ENCODE results near the gene ARHGAP45.
"Not testable (repeated sequence)": the region's sequence is repeated elsewhere in the genome, so short reads cannot be mapped to it uniquely, and the experiment has no call there.

ARHGAP45 gene

GRCh38 chr19:1066748-1067340, at the start of gene ARHGAP45:
ARHGAP45 (plus strand) TSS chr19:1067167; CDS start chr19:1067406, 239 bp downstream.
- peaks cover 0 to under 1% (median 0%) of the 10 kb centered on the region in 5 donors for H3K36me3 ChIP-seq (ENCODE audit: control insufficient read depth in 5 of 5, insufficient read depth in 5 of 5, low read length in 5 of 5)
- peaks cover 0 to 60% (median 45%) of the 10 kb centered on the region in 5 donors for H3K4me1 ChIP-seq (ENCODE audit: control insufficient read depth in 5 of 5, insufficient read depth in 5 of 5, low read length in 5 of 5)
- peak within 1 kb of the TSS in 4 of 5 donors; percentile 11 to 67 (median 48) for H3K4me3 ChIP-seq (ENCODE audit: low read depth in 1 of 5, low read length in 5 of 5)
- peaks cover 0 to 49% (median 6%) of the 10 kb centered on the region in 5 donors for H3K27me3 ChIP-seq (ENCODE audit: control insufficient read depth in 5 of 5, insufficient read depth in 4 of 5, low read length in 5 of 5)
- no peak within 1 kb of the TSS for H3K27ac ChIP-seq (ENCODE audit: low read depth, low read length)
- H3K9me3 ChIP-seq (ENCODE audit: control insufficient read depth in 5 of 5, low read length in 5 of 5) = no peaks in the 10 kb centered on the region
- H3K9ac ChIP-seq (ENCODE audit: low read length in 5 of 5) = peak within 1 kb of the TSS in 4 of 5 donors; percentile 35 to 62 (median 52)

DNA sequence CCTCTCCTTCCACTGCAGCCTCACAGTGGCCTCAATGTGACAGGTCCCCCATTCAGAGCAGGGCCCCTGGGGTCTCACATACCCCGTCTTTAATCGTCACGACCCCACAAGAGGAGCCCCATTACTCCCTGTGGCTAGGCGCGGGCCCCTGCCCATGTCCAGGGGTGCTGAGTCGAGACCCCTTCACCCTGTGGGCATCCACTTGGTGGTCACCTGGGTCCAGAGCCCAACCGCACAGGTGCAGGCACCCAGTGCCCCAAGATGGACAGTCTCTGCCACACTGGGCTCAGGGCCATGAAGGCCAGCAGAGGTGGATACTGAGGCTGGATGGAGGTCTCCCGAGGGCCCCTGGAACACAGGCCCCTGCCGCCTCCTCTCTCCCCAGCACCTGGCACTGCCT, 49.1 kb upstream of the ARHGAP45 start:
- Histone ChIP-seq H3K27me3 (ENCODE audit: control insufficient read depth in 5 of 5, insufficient read depth in 4 of 5, low read length in 5 of 5) (no peaks in the 10 kb centered on the region), H3K4me3 (ENCODE audit: low read depth in 1 of 5, low read length in 5 of 5) (no peak overlapping the region), H3K27ac (ENCODE audit: low read depth, low read length) (no peak overlapping the region), H3K4me1 (ENCODE audit: control insufficient read depth in 5 of 5, insufficient read depth in 5 of 5, low read length in 5 of 5) (peaks cover 13 to 65% (median 51%) of the 10 kb centered on the region in 5 donors), H3K9ac (ENCODE audit: low read length in 5 of 5) (peak overlapping the region in 3 of 5 donors; percentile 22 to 58 (median 48)), H3K36me3 (ENCODE audit: control insufficient read depth in 5 of 5, insufficient read depth in 5 of 5, low read length in 5 of 5) (peaks cover 0 to 18% (median 13%) of the 10 kb centered on the region in 5 donors), H3K9me3 (ENCODE audit: control insufficient read depth in 5 of 5, low read length in 5 of 5) (no peaks in the 10 kb centered on the region)

- H3K27ac ChIP-seq (ENCODE audit: low read depth, low read length) = no peak overlapping the region
- no peaks in the 10 kb centered on the region for H3K27me3 ChIP-seq (ENCODE audit: control insufficient read depth in 5 of 5, insufficient read depth in 4 of 5, low read length in 5 of 5)
- peak overlapping the region in 1 of 5 donors; percentile 58 for H3K9ac ChIP-seq (ENCODE audit: low read length in 5 of 5)
- no peaks in the 10 kb centered on the region for H3K9me3 ChIP-seq (ENCODE audit: control insufficient read depth in 5 of 5, low read length in 5 of 5)
- H3K36me3 ChIP-seq (ENCODE audit: control insufficient read depth in 5 of 5, insufficient read depth in 5 of 5, low read length in 5 of 5) = peaks cover 0 to 13% (median 8%) of the 10 kb centered on the region in 5 donors
- no peak overlapping the region for H3K4me3 ChIP-seq (ENCODE audit: low read depth in 1 of 5, low read length in 5 of 5)
- peaks cover 13 to 65% (median 51%) of the 10 kb centered on the region in 5 donors for H3K4me1 ChIP-seq (ENCODE audit: control insufficient read depth in 5 of 5, insufficient read depth in 5 of 5, low read length in 5 of 5)
Measured at GRCh38 chr19:1018393-1018792, 48.6 kb upstream of the ARHGAP45 start.

- peak overlapping the region in 4 of 5 donors; percentile 63 to 96 (median 94) for H3K9ac ChIP-seq (ENCODE audit: low read length in 5 of 5)
Measured at GRCh38 chr19:1018932-1019615, 47.9 kb upstream of the ARHGAP45 start.

GRCh38 chr19:1019616-1019961, 47.4 kb upstream of the ARHGAP45 start:
- Histone ChIP-seq H3K9me3 (ENCODE audit: control insufficient read depth in 5 of 5, low read length in 5 of 5) (no peaks in the 10 kb centered on the region), H3K36me3 (ENCODE audit: control insufficient read depth in 5 of 5, insufficient read depth in 5 of 5, low read length in 5 of 5) (peaks cover 0 to 3% (median 0%) of the 10 kb centered on the region in 5 donors), H3K4me1 (ENCODE audit: control insufficient read depth in 5 of 5, insufficient read depth in 5 of 5, low read length in 5 of 5) (peaks cover 13 to 64% (median 51%) of the 10 kb centered on the region in 5 donors), H3K27me3 (ENCODE audit: control insufficient read depth in 5 of 5, insufficient read depth in 4 of 5, low read length in 5 of 5) (no peaks in the 10 kb centered on the region), H3K4me3 (ENCODE audit: low read depth in 1 of 5, low read length in 5 of 5) (peak overlapping the region; percentile 80 to 94 (median 89)), H3K9ac (ENCODE audit: low read length in 5 of 5) (peak overlapping the region in 4 of 5 donors; percentile 63 to 96 (median 94)), H3K27ac (ENCODE audit: low read depth, low read length) (peak overlapping the region; percentile 62)

More at GRCh38 chr19:1018932-1019615, 47.9 kb upstream of the ARHGAP45 start:
- peak overlapping the region; percentile 40 to 94 (median 84) for H3K4me3 ChIP-seq (ENCODE audit: low read depth in 1 of 5, low read length in 5 of 5)
- no peaks in the 10 kb centered on the region for H3K27me3 ChIP-seq (ENCODE audit: control insufficient read depth in 5 of 5, insufficient read depth in 4 of 5, low read length in 5 of 5)
- H3K9me3 ChIP-seq (ENCODE audit: control insufficient read depth in 5 of 5, low read length in 5 of 5) = no peaks in the 10 kb centered on the region
- H3K4me1 ChIP-seq (ENCODE audit: control insufficient read depth in 5 of 5, insufficient read depth in 5 of 5, low read length in 5 of 5) = peaks cover 13 to 65% (median 51%) of the 10 kb centered on the region in 5 donors
- H3K27ac ChIP-seq (ENCODE audit: low read depth, low read length) = peak overlapping the region; percentile 62
- H3K36me3 ChIP-seq (ENCODE audit: control insufficient read depth in 5 of 5, insufficient read depth in 5 of 5, low read length in 5 of 5) = peaks cover 0 to 6% (median 1%) of the 10 kb centered on the region in 5 donors

DNA sequence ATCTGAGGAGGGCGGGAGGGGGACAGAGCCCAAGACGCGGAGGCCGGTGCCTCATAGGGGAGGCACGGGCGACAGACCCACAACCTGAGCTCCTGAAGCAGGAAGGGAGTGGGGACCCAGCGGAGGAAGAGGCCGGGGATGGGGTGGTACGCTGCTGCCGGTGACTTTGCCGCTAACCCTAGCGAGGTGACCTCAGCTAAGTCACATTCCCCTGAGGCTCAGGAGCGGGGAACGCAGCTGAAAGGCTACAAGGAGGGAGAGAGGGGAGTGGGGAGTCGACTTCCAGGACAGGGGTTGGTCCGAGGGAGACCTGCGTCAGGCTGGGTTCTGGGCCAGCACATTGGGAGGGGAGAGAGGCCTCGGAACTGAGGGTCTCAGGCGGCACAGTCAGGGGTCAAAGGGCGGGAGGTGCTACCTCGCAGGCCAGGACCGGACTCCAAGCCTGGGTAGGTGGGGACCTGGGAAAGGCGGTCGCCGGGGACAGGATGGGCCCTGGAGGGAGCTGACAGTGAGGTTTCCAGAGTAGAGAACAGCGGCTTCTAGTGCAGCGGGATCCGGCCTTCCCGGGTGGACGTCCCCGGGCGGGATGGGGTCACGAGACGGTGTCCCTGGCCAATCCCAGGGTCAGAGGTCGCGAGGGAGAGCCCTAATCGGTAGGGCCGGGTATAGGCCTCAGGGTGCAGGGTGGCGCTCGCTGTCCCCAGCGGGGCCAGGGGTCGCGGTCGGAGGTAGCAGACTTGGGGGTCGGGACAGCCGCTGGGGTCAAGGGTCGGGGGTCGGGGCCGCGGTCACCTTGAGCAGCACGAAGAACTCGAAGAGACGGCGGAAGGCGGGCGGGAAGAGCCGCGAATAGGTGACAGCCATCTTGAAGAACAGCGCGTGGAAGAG, 46.7 kb upstream of the ARHGAP45 start:
- H3K9ac ChIP-seq (ENCODE audit: low read length in 5 of 5) = peak overlapping the region; percentile 63 to 96 (median 94)
- peaks cover 13 to 61% (median 51%) of the 10 kb centered on the region in 5 donors for H3K4me1 ChIP-seq (ENCODE audit: control insufficient read depth in 5 of 5, insufficient read depth in 5 of 5, low read length in 5 of 5)
- H3K27me3 ChIP-seq (ENCODE audit: control insufficient read depth in 5 of 5, insufficient read depth in 4 of 5, low read length in 5 of 5) = no peaks in the 10 kb centered on the region

DNA sequence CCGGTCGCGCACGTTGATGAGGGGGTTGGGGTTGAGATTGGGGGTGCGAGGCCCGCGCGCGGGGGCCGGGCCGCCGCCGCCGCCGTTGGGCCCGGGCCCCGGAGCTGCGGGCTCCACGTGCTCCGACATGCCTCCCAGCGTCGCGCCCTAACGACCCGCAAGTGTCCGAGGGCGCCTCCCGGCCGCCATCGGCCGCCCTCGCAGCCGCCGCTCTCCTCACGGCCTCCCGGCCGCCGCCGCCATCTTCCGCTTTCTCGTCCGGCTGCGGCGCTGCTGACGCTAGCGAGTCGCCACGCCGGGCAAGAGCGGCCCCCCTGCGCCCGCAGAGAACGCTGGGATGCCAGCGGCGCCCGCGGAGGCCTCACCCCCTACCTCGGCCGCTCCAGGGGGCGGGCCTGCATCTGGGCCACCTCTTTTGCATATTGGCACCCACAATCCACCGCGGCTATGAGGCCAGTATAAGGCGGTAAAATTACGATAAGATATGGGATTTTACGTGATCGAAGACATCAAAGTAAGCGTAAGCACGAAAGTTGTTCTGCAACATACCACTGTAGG, 46.0 kb upstream of the ARHGAP45 start, which contains the start of gene TMEM259:
TMEM259 (minus strand) TSS at position 256 of the 558 bp plus-strand sequence; CDS start at position 129, 127 bp downstream.
- H3K27me3 ChIP-seq (ENCODE audit: control insufficient read depth in 5 of 5, insufficient read depth in 4 of 5, low read length in 5 of 5) = no peaks in the 10 kb centered on the region
- peak within 1 kb of the TSS; percentile 63 to 96 (median 94) for H3K9ac ChIP-seq (ENCODE audit: low read length in 5 of 5)
- H3K4me3 ChIP-seq (ENCODE audit: low read depth in 1 of 5, low read length in 5 of 5) = peak within 1 kb of the TSS; percentile 80 to 94 (median 89)
- H3K36me3 ChIP-seq (ENCODE audit: control insufficient read depth in 5 of 5, insufficient read depth in 5 of 5, low read length in 5 of 5) = no peaks in the 10 kb centered on the region
- peaks cover 13 to 55% (median 48%) of the 10 kb centered on the region in 5 donors for H3K4me1 ChIP-seq (ENCODE audit: control insufficient read depth in 5 of 5, insufficient read depth in 5 of 5, low read length in 5 of 5)
- peak within 1 kb of the TSS; percentile 90 for H3K27ac ChIP-seq (ENCODE audit: low read depth, low read length)
- no peaks in the 10 kb centered on the region for H3K9me3 ChIP-seq (ENCODE audit: control insufficient read depth in 5 of 5, low read length in 5 of 5)

More for the DNA sequence above, 46.7 kb upstream of the ARHGAP45 start:
- Histone ChIP-seq H3K9me3 (ENCODE audit: control insufficient read depth in 5 of 5, low read length in 5 of 5) (no peaks in the 10 kb centered on the region), H3K36me3 (ENCODE audit: control insufficient read depth in 5 of 5, insufficient read depth in 5 of 5, low read length in 5 of 5) (no peaks in the 10 kb centered on the region), H3K27ac (ENCODE audit: low read depth, low read length) (peak overlapping the region; percentile 62), H3K4me3 (ENCODE audit: low read depth in 1 of 5, low read length in 5 of 5) (peak overlapping the region; percentile 80 to 94 (median 89))

- H3K4me1 ChIP-seq (ENCODE audit: control insufficient read depth in 5 of 5, insufficient read depth in 5 of 5, low read length in 5 of 5) = peaks cover 3 to 50% (median 44%) of the 10 kb centered on the region in 5 donors
- H3K36me3 ChIP-seq (ENCODE audit: control insufficient read depth in 5 of 5, insufficient read depth in 5 of 5, low read length in 5 of 5); H3K27ac ChIP-seq (ENCODE audit: low read depth, low read length); H3K9me3 ChIP-seq (ENCODE audit: control insufficient read depth in 5 of 5, low read length in 5 of 5); H3K27me3 ChIP-seq (ENCODE audit: control insufficient read depth in 5 of 5, insufficient read depth in 4 of 5, low read length in 5 of 5); H3K9ac ChIP-seq (ENCODE audit: low read length in 5 of 5); H3K4me3 ChIP-seq (ENCODE audit: low read depth in 1 of 5, low read length in 5 of 5): not testable (repeated sequence)
Measured at GRCh38 chr19:1023883-1024188, 43.1 kb upstream of the ARHGAP45 start.

DNA sequence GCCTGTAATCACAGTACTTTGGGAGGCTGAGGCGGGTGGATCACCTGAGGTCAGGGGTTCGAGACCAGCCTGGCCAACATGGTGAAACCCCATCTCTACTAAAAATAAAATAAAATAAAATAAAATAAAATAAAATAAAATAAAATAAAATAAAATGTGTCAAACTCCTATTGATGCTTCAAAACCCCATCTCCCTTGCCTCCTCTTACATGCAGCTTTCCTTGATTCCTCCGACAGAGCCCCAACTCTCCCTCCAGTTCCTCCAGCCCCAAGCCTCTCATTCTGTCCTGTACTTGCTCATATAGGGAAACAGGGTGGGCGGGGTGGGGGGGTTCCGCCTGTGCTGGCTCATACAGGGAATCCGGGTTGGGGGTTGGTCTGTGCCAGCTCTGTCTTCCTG, 41.9 kb upstream of the ARHGAP45 start:
- H3K27me3 ChIP-seq (ENCODE audit: control insufficient read depth in 5 of 5, insufficient read depth in 4 of 5, low read length in 5 of 5); H3K9me3 ChIP-seq (ENCODE audit: control insufficient read depth in 5 of 5, low read length in 5 of 5); H3K27ac ChIP-seq (ENCODE audit: low read depth, low read length); H3K36me3 ChIP-seq (ENCODE audit: control insufficient read depth in 5 of 5, insufficient read depth in 5 of 5, low read length in 5 of 5); H3K4me3 ChIP-seq (ENCODE audit: low read depth in 1 of 5, low read length in 5 of 5); H3K9ac ChIP-seq (ENCODE audit: low read length in 5 of 5): not testable (repeated sequence)
- peaks cover 0 to 45% (median 37%) of the 10 kb centered on the region in 5 donors for H3K4me1 ChIP-seq (ENCODE audit: control insufficient read depth in 5 of 5, insufficient read depth in 5 of 5, low read length in 5 of 5)

Data from subcutaneous abdominal adipose tissue (tissue), 5 donors.